Fibroblast of lung (primary cell): ENCODE data around the gene MYH15.

Source experiments
- CTCF ChIP-seq, 2 donors: IDR thresholded peaks in 1 of 2; conservative IDR thresholded peaks in 1 of 2; 1 replicate in 1 of 2; 2 replicates in 1 of 2; pipeline ENCODE4 v1.5.1; 2011 to 2012; ENCODE audit warnings: low read length in 2 of 2, control low read depth in 1 of 2, inconsistent platforms in 1 of 2, low read depth in 1 of 2, mild to moderate bottlenecking in 1 of 2
- EZH2 ChIP-seq: IDR thresholded peaks from 2 replicates; pipeline ENCODE4 v1.5.1; 2012; ENCODE audit warnings: low read length, control low read depth, mild to moderate bottlenecking; ENCODE audit errors: missing control alignments

GRCh38 chr3:108415661-108416060, 94.7 kb downstream of the MYH15 start:
- TF ChIP-seq CTCF (conservative IDR thresholded peaks at IDR 0.05 in 1 of 2, IDR thresholded peaks at IDR 0.05 in 1 of 2; ENCODE audit: low read depth in 1 of 2, low read length in 2 of 2) = no peak
- no peak for TF ChIP-seq EZH2
